GM21737 (cell line): Measurements from ENCODE around the gene NPTX1.

Experiments used
- ATAC-seq: cut with Tn5 transposase; IDR thresholded peaks from one replicate; pipeline ENCODE4 v1.9.1; 2021; ENCODE audit warnings: mild to moderate bottlenecking, moderate library complexity; ENCODE audit not compliant: unreplicated experiment

The NPTX1 gene

DNA sequence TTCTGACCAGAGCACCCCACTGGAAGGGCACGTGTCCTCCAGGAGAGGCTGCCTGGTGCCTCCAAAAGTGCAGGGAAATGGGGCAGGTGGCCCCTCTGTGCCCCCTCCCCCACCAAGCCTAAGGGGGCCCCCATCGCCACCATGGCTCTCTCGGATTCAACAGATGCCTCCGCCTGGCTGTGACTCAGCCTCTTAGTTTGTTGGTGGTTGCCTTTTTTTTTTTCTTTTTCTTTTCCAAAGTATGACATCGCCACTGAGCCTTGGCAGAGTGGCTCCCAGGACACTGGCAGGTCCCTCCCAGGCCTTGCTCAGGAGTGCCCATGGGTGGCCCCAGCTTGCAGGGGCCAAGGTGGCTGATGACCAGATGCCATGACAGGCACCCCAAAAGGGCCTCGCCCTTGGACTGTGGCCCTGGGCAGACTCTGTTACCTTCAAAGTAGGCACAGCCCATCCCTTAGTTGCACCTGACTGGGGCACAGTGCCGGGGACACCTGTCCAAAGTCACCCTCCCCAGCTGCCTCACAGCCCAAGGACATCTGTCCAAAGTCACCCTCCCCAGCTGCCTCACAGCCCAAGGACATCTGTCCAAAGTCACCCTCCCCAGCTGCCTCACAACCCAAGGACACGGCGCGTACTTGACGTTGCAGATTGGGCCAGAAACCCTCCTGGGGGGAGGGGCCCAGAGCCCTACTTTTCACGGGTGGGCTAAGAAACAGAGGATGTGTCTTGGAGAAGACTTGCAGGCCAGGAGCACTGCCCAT, 29.6 kb downstream of the NPTX1 start:
- no peak for ATAC-seq

DNA sequence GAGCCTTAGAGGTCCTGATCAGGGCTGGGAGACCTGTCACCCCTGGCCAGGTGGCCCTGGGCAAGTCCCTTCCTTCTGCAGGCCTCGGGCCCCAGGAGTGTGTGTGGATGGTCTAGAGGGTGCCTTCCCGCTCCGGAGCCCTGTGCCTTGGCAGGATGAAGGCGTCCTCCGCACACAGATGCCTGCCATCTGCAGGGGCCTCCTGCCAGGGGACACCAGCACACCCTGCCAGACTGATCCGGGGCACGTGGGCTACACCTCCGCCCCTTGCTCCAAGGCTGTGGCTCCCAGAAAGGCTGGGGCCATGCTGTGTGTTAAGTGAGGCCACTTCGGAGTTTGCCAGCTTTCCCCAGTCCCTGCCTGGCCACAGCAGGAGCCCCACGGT, 30.7 kb downstream of the NPTX1 start:
- no peak for ATAC-seq

DNA sequence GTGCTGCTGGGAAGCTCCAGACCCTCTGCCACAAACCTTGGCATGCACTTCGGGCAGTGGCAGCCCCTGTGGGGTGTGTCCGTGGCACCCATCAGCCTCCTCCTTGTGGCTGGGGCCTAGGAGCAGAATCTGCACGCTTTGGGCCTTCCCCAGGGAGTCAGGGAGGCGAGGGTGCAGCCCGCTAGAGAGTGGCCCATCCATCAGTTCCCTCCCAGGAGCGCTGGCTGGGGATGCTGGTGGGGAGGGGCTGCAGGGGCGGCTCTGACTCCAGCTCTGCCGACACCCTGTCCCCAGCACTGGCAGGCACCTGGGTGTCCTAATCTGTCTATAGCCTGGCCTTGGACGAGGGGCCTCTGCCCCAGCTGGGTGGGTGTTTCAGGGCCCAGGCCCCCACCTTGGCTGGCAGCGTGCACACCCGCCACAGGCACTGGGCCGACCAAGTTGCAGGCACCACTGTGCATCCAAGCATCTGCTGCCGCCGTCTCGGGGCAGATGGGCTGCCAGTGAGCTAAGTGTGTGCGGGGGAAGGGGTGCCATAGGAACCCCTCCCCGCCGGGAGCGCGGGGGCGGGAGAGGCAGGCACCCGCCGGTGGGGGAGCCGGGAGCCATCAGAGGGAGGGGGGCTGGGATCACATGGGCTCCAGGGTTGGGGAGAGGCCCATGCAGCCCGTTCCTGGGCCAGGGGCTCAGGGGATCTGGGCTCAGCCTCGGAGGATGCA, 31.2 kb downstream of the NPTX1 start:
- ATAC-seq, result no peak

DNA sequence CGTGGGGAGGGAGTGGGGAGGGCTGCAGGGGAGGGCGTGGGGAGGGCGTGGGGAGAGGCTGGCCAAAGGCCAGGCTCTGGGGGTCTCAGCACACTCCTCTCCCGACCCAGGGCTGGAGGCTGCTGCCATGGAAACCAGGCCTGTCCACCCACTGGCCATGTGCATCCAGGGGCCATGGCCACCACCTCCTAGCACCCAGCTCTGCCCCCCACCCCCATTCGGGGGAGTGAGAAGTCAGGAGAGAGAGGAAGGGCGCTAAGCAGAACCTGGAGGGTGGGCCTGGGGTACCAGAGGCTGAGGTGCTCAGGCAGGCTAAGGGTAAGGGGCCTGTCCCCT, 31.8 kb downstream of the NPTX1 start:
- no peak for ATAC-seq

DNA sequence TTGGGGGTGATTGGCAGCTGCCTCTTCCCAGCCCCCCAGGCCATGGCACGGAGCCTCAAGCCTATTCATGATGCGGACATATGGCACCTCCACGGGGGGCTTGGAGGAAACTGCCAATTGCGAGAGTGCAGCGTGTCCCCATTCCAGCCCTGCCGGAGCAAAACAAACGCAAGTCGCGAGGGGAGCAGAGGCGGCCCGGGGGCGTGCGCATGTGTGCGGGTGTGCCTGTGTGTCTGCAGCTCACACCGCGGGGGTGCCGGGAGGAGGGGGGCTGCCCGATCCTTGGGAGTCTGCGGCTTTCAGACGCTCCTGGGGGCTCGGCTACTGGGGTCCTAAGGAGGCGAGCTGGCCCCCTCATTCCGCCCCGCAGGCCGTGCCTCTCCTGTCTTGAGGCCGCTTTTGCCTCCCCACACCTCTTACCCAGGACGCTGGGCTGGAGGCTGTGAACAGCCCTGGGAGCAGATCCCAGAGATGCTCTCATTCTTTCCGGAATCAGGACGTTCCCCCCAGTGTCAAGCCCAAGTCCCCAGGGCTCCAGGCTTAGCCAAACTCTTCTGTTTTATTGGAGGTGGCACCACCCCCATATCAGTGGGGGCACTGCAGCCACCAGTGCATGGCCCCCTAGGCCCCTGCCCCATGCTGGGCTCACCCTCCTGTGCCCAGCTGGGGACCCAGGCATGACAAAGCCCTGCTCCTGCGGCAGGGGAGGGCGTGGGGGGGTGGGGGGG, 32.3 kb downstream of the NPTX1 start:
- ATAC-seq, result no peak

DNA sequence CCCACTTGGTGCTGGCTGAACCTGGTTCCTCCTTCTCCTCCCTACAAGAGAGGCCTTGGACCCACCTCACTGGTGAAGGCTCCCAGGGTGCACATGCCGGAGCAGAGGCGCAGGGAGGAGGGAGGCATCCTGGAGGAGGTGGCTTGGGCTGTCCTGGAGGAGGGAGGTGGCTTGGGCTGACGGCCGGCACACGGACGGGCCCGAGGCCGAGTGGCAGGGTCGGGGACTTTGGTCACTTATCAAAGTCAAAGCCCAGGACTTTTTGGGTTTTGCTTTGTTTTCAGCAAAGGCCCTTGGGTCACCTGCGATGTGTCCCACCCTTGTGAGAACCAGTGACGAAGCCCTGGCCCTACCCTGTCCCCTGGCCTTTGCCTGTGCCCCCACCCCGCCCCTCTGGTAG, 32.9 kb downstream of the NPTX1 start:
- no peak for ATAC-seq

DNA sequence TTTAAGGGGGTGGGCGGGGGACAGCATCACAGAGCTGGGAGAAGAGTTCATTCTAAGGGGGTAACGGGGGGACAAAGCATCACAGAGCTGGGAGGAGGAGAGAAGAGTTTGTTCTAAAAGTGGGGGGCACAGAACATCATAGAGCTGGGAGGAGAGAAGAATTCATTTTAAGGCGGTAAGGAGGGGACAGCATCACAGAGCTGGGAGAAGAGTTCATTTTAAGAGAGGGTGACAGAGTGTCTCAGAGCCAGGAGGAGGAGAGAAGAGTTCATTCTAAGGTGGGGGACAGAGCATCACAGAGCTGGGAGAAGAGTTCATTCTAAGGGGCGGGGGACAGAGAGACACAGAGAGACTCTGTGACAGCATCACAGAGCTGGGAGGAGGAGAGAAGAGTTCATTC, 33.6 kb downstream of the NPTX1 start:
- ATAC-seq, result no peak

DNA sequence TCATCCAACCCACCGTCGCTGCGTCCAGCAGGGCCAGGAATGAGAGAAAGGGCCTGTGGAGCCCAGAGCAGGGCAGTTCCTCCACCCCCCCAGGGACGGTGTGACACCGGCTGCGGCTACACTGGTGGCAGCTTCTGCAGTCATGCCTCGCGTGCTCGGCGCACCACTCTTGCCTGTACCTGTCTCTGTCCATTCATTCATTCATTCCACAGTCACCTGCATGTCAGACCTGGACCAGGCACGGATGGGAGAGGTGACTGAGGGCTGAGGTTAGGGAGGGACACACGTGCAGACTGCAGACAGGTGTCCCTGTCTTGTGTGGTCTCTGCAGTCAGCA, 34.1 kb downstream of the NPTX1 start:
- no peak for ATAC-seq

DNA sequence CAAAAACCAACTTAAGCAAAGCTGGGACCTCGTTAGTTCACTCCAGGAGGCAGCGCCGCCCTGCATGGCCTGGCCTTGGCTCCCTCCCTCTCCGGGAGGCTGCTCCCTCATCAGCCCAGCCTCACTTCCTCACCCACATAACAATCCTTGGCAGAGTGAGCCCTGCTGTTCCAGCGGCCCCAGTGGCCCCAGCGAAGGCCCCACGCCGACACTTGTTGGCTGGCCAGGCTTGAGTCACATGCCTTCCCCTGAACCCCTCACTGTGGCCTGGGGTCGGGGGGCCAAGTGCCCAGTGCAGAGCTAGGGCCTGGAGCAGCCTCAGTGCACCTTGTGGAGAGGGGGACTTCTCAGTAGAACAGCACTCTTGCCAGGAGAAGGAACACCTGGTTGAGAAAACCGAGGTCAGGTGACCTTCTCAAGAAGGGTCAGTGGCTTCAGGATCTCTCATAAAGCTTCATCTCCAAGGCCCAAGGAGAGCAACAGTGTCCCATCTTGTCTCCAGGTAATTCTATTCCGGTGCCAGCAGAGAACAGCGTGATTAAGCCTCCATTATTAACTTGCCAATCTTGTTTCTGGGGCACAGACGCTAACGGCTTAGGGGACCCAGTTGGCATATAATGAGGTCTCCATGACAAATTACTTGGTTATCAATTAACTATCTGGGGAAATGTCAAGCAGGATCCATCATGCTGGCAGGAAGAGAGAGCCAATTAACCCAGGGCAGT, 34.6 kb downstream of the NPTX1 start:
- no peak for ATAC-seq

DNA sequence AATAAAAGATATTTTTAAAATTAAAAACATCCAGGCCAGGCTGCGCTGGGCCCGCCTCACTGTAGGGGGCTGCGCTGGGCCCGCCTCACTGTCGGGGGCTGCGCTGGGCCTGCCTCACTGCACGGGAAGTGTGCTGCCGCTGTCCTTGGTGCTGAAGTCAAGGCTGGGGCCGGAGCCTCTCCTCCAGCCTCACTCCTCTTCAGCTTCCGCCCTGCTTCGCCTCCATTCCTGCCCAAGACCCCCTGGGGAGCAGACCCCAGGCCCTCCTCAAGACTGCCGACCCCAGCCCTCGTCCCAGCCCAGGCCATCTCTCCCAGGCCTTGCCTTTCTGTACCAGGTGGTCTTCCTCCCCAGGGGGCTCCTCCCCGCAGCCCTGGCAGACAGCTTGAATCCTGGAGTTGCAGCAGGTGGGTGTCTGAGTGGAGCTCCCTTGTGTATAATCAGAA, 35.3 kb downstream of the NPTX1 start:
- no peak for ATAC-seq

DNA sequence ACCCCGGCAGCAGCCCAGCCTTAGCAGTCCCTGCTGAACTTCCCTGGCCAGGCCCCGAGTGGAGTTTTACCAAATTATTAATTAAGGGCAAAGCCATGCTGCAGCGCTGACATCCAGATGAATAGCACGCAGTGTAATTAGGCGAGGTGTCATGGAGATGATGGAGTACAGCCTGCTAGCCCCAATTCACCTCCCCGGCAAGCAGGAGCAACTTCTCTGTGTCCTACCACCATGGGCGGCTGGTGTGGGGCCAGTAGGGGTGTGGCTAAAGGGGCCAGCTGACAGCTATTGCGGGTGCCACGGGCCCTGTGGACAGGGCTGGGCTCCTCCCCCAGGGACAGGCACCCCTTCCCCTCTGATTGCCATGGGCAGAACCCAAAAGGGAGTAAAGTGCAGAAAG, 36.9 kb downstream of the NPTX1 start:
- ATAC-seq, result no peak

DNA sequence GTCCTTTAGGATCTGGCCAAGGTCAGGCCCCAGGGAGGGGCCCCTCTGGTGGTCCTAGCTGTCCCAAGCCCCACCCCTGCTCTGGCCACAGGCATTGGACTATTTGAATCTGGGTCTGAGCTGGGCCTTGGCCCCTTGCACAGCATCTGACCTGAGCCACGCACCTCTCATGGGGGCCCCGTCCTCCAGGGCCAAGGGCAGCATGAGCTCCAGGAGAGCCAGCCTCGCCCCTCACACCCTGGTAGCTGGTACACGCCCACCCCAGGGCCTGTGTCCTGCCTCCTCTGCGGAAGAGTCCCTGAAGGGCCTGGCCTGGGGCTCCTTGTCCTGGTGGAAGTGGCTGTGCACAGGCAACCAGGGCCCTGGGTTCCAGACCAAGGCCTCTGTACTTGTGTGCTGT, 37.6 kb downstream of the NPTX1 start:
- ATAC-seq, result no peak

DNA sequence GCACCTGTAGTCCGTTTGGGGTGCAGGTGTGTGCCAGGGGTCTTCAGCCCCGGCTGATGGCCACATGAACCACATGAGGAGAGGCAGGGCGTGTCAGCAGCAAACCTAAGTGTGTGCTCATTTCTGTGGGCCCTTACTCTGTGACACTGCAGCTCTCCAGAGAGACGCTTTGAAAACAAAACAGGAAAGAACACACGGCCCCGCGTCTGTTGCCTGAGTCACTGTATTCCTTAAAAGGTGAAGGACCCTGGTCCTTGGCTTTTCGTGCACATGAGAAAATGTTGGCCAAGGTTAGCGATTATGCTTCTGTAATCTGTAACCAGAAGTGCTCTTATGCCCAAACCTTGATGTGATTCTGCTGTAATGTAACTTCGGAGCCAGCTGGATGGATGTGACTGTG, 38.9 kb downstream of the NPTX1 start:
- ATAC-seq, result no peak

DNA sequence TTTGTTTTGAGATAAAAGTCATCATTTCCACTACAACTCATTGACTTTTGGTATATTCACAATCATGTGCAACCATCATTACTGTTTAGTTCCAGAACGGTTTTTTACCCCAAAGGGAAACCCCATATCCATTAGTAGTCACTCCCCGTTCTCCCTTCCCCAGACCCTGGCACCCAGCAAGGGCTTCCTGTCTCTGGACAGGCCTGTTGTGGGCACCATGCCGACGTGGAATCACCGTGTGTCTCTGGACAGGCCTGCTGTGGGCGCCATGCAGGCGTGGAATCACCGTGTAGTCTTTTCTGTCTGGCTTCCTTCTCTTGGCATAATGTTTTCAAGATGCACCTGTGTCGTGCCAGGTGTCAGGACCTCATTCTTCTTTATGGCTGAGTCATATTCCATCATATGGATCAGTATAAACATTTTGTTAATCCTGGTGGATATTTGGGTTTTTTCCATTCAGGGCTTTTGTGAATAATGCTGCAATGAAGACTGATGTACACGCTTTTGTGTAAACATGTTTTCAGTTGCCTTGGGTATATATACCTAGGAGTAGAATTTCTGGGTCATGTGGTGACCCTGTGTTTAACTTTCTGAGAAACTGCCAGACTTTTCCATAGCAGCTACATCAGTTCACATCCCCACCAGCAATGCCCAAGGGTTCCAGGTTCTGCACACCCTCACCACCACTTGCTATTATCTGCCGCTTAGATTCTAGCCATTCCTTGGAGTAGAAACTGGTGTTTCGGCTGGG, 42.3 kb downstream of the NPTX1 start:
- no peak for ATAC-seq

DNA sequence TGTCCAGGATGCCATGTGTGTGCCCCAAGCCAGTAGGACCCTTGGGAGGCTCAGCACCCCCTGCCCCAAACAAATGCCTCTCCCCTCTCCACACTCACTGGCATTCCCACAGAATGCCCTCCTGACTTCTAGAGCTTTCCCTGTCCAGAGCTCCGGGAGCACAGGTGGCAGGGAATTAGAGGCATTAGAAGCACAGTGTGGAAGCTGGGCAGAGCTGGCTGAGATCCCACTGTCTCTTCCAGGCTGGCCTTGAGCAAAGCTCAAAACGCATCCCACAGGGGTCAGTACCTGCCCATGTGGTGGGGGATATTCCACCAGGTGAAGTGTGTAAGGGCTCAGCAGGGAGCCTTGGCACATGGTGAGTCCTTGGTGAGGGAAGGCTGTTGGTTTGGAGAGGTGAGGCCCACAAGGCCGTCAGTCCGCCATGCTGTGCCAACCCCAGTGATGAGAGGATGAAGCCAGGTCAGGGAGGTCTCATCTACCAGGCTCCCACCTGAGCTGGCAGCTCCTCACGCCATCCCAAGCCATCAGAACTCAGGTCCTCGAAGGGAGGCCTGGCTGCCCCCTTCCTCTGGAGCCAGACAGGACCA, 43.4 kb downstream of the NPTX1 start:
- no peak for ATAC-seq

DNA sequence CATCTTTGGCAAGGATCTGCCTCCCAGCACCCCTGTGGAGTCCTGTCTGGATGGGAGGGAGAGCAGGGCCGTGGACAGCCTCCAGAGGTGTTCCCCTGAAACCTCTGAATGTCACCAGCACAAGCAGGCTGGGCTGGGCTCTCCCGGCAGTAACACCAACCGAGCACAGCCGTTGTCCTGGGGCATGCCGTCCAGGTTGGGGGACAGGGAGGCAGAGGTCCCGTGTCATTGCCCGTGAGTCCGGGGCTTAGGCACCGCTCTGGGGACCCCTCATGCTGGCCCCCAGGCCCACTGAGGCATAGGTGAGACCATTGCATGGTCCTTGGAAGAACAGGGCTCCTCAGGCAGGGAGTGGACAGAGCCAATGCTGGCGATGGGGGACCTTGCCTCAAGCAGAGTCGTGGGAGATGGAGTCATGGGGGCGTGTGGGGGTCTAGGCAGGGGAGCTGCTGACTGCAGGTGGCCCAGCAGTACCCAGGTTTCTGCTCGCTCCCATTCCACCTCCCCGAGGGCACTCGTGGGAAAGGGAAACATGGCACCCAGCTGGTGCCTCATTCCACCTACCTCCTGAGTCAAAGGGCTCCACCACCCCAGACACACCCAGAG, 44.0 kb downstream of the NPTX1 start:
- ATAC-seq, result no peak

DNA sequence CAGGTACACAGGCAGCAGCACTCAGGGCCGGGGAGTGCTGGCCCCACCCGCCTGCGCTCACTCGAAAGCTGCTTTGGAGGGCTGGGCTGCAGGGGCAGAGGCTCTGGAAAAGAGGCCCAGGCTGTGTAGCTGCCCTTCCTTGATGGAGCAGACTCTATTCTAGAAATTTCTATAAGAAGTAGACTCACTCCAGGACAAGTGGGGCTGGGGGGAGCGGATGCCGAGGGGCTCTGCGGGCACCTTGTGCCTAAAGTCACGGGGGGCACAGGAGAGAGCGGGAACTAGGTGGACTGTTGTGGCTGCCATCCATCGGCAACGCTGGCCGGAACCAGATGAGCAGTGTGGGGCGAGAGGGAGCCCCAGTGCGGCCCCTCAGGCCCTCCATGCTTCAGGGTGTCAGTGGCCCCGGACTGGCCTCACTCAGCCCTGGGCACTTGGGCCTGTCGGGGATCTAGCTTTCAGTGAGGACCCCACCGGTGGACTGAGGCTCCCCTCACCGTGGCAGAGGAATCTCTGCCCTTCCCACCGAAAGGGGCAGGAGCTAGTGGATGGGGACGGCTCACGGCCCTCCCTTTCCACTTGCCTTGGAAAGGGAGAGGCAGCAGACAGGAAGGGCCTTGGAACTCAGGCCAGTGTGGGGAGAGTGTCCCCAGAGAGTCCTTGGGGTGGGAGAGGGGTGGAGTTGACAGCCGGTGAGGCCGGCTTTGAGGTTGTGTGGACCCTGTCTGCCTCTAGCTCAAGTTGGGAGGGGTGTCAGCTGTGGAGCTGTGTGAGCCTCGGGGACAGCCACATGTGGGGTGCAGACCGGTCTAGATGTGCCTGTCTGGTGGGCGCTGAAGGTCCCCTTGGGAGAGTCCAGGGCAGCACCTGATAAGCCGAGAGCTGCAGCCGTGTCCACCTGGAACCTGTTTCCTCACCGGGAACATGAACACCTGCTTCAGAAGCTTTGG, 44.9 kb downstream of the NPTX1 start:
- no peak for ATAC-seq

DNA sequence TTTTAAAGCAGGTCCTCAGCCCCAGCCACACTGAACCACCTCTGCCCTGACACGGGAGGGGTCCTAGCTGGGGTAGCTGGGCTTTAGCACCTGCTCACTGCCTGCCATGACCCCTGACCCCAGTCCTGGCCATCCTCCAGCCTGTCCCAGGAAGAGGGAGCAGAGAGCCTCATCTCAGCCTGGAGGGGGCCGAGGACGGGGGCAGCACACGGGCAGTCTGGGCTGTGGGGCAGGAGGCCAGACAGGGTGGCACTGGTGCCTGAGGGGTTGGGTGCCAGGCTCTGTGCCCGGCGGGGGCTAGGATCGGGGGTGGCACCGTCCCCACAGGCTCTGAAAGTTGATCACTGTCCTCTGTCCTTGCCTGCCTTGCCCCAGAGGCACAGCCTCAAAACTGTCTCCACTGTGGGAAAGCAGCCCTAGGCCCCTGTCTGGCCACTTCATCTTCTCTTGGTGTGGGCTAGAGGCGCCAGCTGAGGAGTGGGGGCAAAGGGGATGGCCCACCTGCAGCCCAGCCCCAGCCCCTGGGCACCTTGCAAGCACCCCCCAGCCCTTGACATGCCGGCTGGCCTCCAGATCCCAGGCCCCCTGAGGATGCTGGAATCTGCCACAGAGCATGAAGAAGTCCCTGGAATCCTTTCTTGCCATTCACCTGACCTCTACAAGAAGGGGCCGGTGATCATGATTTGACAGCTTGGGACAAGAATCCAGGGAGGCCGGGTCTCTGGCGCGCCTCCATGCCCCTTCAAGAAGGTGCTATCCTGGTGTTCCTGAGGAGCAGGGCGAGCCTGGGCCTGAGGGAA, 45.8 kb downstream of the NPTX1 start:
- ATAC-seq, result no peak
